SH-SY5Y (cell line): ENCODE measurements around the gene RASSF6.

Experiments used
- GATA2 ChIP-seq: IDR thresholded peaks from 2 replicates; pipeline ENCODE4 v1.6.1; 2011; ENCODE audit warnings: mild to moderate bottlenecking, low read depth, low read length
- GATA3 ChIP-seq: IDR thresholded peaks from 2 replicates; pipeline ENCODE4 v1.6.1; 2011; ENCODE audit warnings: low read depth, mild to moderate bottlenecking, low read length, moderate library complexity

The RASSF6 gene

DNA sequence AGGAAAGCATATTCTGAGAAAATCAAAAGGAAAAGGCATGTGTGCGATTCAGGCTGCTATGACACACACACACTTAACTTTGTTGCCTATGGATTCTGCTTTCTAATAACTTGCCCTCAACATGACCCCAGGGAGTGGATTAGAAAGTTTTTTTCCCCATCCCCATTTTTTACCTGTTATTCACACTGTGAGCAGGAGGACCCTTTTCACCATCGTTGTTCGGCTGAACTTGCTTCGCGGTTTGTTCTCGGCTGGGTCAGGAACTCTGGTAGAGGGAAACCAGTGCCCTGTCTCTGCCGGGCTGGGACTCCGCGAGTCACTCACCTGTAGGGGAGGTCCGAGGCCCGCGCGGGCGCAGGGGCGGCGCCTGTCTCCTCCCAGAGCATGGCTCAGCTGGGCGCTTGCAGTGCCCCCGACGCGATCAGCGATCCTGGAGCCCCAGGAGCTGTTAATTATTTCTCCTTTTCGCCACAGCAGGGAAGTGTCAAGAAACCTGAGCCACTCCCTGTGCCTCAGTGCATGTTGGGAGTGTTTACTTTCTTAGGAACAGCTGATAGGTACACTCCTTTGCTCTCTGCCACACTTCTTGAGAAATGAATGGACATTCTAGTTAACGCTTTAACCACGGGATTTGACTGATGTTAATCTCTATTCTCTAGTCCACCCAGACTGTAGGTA is at the start of gene RASSF6:
RASSF6 (minus strand) TSS at position 322 of the 678 bp plus-strand sequence. CDS start 8,641 bp downstream, outside the sequence.
- no peak for TF ChIP-seq GATA3
- no peak for TF ChIP-seq GATA2

DNA sequence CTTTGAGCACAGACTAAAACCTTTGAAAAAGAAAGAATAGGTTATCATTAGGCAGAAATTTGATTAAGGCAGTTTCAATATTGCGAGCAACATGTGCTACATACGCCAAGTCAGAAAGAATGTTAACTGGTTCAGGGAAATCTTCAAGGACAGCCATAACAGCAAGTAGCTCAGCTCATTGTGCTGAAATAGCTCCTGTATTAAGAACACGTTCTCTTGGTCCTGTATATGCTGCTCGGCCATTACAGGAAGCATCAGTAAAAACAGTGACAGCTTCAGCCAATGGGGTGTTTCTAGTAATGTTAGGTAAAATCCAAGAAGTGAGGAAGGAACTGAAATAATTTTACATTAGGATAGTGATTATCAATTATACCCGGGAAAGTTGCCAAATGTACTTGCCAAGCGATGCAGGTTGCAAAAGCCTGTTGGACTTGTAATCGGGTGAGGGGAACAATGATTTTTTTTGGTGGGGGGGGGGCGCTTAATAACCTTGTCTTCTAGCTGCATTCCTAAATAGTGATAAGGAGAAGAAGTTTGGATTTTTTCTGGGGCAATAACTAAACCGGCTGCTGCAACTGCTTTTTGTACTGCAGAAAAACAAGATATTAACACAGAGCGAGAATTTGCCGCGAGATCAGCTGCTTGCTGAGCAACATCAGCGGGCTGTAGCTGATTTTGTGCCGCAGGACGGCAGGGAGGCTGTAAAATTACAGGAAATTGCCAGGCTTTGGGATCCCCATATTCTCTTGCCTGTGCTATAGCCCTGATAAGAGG is 49.4 kb upstream of the RASSF6 start:
- TF ChIP-seq GATA2 (no peak), GATA3 (no peak)

DNA sequence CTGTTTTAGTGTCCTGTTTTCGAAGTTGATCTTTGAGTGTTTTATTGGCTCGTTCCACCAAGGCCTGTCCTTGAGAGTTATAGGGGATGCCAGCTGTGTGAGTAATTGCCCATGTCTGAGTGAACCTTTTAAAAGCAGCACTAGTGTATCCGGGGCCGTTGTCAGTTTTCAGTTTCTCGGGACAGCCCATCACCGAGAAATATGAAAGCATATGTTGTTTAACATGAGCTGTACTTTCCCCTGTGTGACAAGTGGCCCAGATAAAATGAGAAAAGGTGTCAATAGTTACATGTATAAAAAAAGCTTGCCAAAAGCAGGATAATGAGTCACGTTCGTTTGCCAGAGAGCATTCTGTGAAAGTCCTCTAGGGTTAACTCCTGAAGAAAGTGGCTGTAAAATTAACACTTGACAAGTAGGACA is 48.6 kb upstream of the RASSF6 start:
- TF ChIP-seq GATA3: no peak
- no peak for TF ChIP-seq GATA2

GRCh38 chr4:73664470-73664869 is 44.2 kb upstream of the RASSF6 start:
- TF ChIP-seq GATA2: no peak
- TF ChIP-seq GATA3: no peak

DNA sequence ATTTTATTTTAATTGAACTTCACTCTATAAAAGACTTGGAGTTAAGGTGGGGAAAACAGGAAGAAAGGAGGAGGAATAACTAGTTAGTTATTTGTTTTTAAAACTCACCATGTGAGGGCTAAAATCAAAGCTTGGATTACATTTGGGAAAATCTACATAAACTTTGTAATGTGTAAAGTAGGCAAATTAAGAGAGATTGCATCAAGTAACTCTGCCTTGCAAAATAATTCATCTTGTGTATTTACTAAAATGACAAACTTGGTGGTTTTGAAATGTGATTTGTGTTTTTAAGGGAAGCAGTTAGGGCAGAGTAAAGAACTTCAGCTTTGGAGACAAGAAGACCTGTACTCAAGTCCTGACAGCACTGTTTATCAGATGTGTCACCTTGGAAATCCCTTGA is 43.3 kb upstream of the RASSF6 start:
- TF ChIP-seq GATA3 (no peak), GATA2 (no peak)

GRCh38 chr4:73662709-73663546 is 42.7 kb upstream of the RASSF6 start:
- TF ChIP-seq GATA2: no peak
- TF ChIP-seq GATA3: no peak

DNA sequence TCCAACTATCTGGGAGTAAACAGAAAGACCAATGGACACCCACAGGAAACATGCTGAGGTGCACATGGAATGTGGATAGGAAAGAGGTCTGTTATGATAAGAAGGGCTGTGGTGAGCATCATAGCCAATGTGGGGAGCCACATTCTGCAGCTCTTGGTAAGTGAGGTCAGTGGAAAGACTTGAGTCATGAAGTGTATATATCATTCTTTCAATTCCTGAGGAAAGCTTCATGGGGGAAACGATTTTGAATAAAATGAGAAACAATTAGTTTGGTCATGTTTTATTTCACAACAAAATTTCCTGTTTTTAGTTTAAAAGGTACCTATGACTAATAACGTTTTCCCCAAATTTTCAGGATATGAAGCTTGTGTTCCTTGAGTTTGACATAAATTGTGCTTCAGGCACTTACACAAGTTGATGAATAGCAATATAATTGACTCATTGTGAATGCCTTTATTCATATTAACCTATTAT is 41.4 kb upstream of the RASSF6 start:
- no peak for TF ChIP-seq GATA2
- TF ChIP-seq GATA3: no peak

DNA sequence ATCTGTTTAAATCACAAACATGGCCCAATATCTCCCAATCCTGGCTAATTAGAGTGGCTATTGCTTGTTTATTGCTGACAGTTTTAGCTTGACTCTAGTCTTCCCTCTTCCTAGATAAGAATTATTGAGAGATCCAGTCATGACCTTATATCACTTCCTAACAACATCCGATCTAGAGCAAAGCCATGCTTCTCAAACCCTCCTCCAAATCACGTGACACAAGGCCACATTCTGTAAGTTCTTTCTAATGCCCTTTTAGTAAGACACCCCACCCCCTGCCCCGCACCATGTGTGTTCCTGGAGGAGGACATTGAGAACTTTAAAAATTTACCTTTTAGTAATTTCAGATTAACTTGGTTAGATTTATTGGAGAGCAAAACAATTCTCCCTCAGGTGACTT is 40.6 kb upstream of the RASSF6 start:
- no peak for TF ChIP-seq GATA3
- TF ChIP-seq GATA2: no peak

DNA sequence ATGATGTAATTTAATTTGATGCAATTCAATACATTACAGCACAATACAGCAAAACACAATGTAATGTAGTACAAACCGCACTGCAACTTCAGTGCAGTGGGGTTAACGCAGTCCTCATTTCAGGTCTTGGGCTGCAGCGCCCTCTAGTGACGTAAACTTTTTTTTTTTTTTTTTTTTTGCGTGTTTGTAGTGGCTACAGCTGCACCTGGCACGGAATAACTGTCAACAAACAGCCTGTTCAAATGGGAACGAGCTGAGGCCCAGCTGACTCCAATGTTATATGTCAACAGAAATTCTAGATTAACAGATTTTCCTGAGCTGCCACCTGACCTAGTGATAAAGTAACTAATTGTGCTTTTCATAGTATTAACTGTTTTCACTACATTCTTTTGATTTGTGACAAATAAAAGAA is 33.5 kb upstream of the RASSF6 start:
- TF ChIP-seq GATA3 (no peak), GATA2 (no peak)

GRCh38 chr4:73650250-73650649 is 30.0 kb upstream of the RASSF6 start:
- TF ChIP-seq GATA2 (no peak), GATA3 (no peak)

- no peak for TF ChIP-seq GATA2
- TF ChIP-seq GATA3: no peak
These were observed 28.2 kb upstream of the RASSF6 start for GRCh38 chr4:73648478-73648877.

DNA sequence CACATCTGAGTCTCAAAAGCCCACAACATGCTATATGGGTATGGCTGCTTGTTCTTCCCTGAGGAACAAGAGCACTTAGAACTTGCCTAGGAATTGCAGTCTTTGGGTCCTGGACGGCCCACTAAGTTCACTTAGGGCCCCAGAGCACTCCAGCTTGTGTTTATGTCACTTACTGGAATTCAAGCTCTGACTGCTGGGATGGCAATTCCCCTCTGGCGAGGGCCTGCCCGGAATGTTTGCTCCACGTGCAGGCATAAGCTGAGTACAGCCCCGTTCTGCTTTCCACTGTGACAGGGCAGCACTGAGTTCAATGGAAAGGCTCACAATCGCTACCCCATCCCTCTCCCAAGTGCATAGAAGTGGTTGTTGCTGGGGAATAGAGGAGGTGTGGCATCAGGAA is 25.9 kb upstream of the RASSF6 start:
- TF ChIP-seq GATA3: no peak
- no peak for TF ChIP-seq GATA2

DNA sequence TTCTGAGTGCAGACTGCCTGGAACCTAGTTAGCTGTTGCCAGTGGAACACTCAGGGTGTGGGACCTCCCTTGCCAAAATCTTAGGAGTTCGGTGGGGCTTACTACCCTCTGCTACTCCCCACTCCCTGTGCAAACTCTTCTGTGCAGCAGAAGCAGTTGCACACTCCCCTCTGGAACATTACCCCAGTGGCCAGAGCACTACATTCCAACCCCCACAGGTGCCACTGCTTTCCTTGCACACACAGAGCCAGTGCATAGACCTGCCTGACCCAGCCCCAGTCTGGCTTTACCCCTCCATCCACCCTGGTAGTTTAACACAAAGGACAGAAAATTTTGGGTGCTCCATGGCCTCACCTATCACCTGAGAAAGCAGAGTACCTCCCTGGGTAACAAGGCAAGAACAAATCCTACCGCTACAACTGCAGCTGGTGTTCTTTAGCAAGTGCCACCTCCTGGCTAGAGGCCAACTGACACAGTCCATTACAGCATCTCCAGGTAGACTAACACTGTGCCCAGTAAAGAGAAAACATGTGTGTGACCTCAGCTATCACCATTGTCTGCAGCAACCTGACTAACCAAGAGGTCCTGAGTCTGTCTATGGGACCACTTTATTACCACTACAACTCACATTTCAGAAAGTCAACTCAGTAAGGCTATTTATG is 11.5 kb upstream of the RASSF6 start:
- TF ChIP-seq GATA2 (no peak), GATA3 (no peak)

DNA sequence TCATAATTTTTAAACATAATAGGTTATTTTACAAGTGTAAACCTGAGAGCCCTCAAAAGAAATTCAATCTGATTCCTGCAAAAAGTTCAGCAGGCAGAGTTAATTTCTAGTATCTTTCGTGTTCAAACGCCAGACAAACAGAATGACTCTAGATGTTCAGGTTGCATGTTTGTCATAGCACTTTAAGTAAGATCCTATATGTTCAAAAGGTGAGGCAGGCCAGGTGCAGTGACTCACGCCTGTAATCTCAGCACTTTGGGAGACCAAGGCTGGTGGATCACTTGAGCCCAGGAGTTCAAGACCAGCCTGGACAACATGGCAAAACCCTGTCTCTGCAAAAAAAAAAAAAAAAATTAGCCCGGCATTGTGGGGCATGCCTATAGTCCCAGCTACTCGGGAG is 1.1 kb upstream of the RASSF6 start:
- TF ChIP-seq GATA3: no peak

DNA sequence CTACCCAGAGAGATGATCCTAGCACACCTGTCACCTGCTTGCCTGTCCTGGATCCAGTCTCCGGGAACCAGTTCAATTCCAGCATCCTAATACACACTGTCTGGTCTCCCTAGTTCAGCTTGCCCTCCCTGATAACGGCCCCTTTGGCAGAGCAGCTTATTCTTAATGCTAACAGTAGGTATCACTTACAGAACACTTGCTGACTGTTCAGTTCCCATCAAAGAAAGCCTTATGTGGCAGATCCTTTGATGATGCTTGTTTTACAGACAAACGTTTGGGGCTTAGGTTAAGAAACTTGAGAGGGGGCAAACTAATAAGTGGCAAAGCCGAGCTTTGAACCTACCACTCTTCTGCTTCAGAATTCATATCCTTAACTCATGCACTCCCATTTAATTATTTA is 890 bp downstream of the RASSF6 start:
- TF ChIP-seq GATA2: no peak
- TF ChIP-seq GATA3: no peak
